ENCODE measurements around the gene CST8. TPM values are rescaled to one million over a fixed set of nuclear protein-coding genes. Genes with fewer than 3 reads are reported as not detected.

Gene CST8
- total and polyA plus RNA-seq, 2 experiments from 2014 or later, result not detected

DNA sequence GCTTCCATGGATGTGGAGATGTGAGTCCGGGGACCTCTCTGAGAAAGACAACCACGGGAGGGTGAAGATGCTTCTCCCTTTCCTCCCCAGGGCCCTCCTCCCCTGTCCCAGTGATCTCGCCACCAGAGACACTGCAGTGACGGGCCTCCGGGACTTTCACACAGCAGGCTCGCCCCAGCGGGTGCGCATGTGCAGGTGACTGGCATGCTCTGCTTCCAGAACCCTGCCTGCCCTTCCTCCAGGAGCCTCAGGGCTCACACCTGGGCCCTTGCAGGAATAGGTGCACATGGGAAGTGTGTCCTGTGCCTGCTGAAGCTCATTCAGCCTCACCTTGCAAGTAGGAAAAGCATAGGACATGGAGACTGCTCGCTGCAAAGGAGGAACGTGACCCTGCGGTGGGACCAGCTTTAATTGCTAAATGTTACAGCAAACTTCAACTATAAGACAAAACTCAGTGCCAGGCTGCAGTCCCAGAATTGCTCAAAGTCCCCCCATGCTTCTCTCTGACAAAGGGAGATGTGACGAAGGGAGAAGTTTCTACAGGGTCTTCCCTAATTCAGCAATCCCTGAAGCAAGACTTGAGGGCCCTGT is 19.2 kb downstream of the CST8 start (continued):
- TF ChIP-seq, protein P1, sequence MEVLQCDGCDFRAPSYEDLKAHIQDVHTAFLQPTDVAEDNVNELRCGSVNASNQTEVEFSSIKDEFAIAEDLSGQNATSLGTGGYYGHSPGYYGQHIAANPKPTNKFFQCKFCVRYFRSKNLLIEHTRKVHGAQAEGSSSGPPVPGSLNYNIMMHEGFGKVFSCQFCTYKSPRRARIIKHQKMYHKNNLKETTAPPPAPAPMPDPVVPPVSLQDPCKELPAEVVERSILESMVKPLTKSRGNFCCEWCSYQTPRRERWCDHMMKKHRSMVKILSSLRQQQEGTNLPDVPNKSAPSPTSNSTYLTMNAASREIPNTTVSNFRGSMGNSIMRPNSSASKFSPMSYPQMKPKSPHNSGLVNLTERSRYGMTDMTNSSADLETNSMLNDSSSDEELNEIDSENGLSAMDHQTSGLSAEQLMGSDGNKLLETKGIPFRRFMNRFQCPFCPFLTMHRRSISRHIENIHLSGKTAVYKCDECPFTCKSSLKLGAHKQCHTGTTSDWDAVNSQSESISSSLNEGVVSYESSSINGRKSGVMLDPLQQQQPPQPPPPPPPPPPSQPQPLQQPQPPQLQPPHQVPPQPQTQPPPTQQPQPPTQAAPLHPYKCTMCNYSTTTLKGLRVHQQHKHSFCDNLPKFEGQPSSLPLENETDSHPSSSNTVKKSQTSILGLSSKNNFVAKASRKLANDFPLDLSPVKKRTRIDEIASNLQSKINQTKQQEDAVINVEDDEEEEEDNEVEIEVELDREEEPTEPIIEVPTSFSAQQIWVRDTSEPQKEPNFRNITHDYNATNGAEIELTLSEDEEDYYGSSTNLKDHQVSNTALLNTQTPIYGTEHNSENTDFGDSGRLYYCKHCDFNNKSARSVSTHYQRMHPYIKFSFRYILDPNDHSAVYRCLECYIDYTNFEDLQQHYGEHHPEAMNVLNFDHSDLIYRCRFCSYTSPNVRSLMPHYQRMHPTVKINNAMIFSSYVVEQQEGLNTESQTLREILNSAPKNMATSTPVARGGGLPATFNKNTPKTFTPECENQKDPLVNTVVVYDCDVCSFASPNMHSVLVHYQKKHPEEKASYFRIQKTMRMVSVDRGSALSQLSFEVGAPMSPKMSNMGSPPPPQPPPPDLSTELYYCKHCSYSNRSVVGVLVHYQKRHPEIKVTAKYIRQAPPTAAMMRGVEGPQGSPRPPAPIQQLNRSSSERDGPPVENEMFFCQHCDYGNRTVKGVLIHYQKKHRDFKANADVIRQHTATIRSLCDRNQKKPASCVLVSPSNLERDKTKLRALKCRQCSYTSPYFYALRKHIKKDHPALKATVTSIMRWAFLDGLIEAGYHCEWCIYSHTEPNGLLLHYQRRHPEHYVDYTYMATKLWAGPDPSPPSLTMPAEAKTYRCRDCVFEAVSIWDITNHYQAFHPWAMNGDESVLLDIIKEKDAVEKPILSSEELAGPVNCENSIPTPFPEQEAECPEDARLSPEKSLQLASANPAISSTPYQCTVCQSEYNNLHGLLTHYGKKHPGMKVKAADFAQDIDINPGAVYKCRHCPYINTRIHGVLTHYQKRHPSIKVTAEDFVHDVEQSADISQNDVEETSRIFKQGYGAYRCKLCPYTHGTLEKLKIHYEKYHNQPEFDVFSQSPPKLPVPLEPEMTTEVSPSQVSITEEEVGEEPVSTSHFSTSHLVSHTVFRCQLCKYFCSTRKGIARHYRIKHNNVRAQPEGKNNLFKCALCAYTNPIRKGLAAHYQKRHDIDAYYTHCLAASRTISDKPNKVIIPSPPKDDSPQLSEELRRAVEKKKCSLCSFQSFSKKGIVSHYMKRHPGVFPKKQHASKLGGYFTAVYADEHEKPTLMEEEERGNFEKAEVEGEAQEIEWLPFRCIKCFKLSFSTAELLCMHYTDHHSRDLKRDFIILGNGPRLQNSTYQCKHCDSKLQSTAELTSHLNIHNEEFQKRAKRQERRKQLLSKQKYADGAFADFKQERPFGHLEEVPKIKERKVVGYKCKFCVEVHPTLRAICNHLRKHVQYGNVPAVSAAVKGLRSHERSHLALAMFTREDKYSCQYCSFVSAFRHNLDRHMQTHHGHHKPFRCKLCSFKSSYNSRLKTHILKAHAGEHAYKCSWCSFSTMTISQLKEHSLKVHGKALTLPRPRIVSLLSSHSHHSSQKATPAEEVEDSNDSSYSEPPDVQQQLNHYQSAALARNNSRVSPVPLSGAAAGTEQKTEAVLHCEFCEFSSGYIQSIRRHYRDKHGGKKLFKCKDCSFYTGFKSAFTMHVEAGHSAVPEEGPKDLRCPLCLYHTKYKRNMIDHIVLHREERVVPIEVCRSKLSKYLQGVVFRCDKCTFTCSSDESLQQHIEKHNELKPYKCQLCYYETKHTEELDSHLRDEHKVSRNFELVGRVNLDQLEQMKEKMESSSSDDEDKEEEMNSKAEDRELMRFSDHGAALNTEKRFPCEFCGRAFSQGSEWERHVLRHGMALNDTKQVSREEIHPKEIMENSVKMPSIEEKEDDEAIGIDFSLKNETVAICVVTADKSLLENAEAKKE (CRISPR knock-in tag; IDR thresholded peaks at IDR 0.05), result no peak
- TF ChIP-seq, protein P2, sequence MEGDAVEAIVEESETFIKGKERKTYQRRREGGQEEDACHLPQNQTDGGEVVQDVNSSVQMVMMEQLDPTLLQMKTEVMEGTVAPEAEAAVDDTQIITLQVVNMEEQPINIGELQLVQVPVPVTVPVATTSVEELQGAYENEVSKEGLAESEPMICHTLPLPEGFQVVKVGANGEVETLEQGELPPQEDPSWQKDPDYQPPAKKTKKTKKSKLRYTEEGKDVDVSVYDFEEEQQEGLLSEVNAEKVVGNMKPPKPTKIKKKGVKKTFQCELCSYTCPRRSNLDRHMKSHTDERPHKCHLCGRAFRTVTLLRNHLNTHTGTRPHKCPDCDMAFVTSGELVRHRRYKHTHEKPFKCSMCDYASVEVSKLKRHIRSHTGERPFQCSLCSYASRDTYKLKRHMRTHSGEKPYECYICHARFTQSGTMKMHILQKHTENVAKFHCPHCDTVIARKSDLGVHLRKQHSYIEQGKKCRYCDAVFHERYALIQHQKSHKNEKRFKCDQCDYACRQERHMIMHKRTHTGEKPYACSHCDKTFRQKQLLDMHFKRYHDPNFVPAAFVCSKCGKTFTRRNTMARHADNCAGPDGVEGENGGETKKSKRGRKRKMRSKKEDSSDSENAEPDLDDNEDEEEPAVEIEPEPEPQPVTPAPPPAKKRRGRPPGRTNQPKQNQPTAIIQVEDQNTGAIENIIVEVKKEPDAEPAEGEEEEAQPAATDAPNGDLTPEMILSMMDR (conservative IDR thresholded peaks at IDR 0.05; ENCODE audit: low read depth in 2 of 2), result no peak
- TF ChIP-seq JUNB (IDR thresholded peaks at IDR 0.05; ENCODE audit: unreplicated experiment), result no peak
- TF ChIP-seq CREB1 (CRISPR knock-in tag; IDR thresholded peaks at IDR 0.05; ENCODE audit: low read depth), result no peak
- no peak for TF ChIP-seq POLR2AphosphoS5 (IDR thresholded peaks at IDR 0.05; ENCODE audit: low read depth)

DNA sequence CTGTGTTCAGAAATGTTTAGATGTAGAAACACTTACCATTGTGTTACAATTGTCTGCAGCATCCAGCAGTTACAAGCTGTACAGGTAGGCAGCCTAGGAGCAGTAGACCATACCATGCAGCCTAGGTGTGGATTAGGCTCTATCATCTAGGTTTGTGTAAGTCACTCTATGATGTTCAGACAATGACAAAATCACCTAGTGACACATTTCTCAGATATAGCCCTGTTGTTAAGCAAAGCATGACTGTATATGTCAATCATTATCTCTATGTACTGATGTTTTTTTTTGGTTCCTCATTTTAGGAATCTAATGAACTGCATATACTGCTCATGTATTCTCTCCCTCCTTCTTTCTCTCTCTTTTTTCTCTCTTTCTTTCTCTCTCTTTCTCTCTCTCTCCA is 22.2 kb downstream of the CST8 start:
- Histone ChIP-seq H3F3A (replicated peaks; ENCODE audit: low read depth) (no peaks in the 10 kb centered on the region), H3K4me2 (no peak overlapping the region), H3K36me3 (ENCODE audit: insufficient read depth) (no peaks in the 10 kb centered on the region), H3K4me3 (no peak overlapping the region), H2AFZ (0 out of 2 replicates have a peak overlapping the region, but pooled peaks have one; percentile 63), H3K27me3 (ENCODE audit: insufficient read depth) (no peaks in the 10 kb centered on the region), H4K20me1 (replicated peaks; ENCODE audit: insufficient read depth) (no peaks in the 10 kb centered on the region), H3K9me2 (ENCODE audit: insufficient read depth) (no peaks in the 10 kb centered on the region; the same call in 1 of the 2 replicates), H3K27ac (ENCODE audit: low read depth) (no peak overlapping the region), H3K79me2 (replicated peaks; ENCODE audit: insufficient read depth) (no peaks in the 10 kb centered on the region), H3K4me1 (ENCODE audit: insufficient read depth) (peaks cover 13% of the 10 kb centered on the region; the same call in 1 of the 2 replicates)
- no peaks in the 10 kb centered on the region for H3K36me3 Mint-ChIP-seq (ENCODE audit: low read depth)
- no peak overlapping the region for H3K4me3 Mint-ChIP-seq
- peaks cover 3% of the 10 kb centered on the region for H3K27me3 Mint-ChIP-seq (ENCODE audit: insufficient read depth, low read depth, poor library complexity)
- no peak for ATAC-seq
- H3K4me1 Mint-ChIP-seq, result peaks cover 37% of the 10 kb centered on the region
- no peak overlapping the region; the same call in 1 of the 2 replicates for H3K27ac Mint-ChIP-seq
- no peaks in the 10 kb centered on the region for H3K9me3 Mint-ChIP-seq
- no peak for DNase-seq (ENCODE audit: low spot score)
- TF ChIP-seq EZH2 (IDR thresholded peaks at IDR 0.05; ENCODE audit: low read depth, unreplicated experiment) (no peak), STAT1 (IDR thresholded peaks at IDR 0.05; ENCODE audit: unreplicated experiment) (no peak), POLR2AphosphoS5 (IDR thresholded peaks at IDR 0.05; ENCODE audit: low read depth) (no peak), ZNF331 (CRISPR knock-in tag; IDR thresholded peaks at IDR 0.05; ENCODE audit: low read depth) (no peak)

Data from GM23338 (cell line).